Liver (tissue), 9 donors: ENCODE data around the gene PPP2R2C. TPM values are rescaled to one million over a fixed set of nuclear protein-coding genes. Genes with fewer than 3 reads are reported as not detected.

Experiments used
- DNase-seq: peaks from one replicate; pipeline ENCODE4 v3.0.0-alpha.2; 2017; ENCODE audit warnings: low spot score
- H3K27ac ChIP-seq, 2 donors: one replicate each; pipeline ENCODE4 v1.7.0; 2013; ENCODE audit warnings: inconsistent platforms in 2 of 2, low read length in 2 of 2, control low read depth in 1 of 2, low read depth in 1 of 2, mild to moderate bottlenecking in 1 of 2
- H3K27me3 ChIP-seq, 4 donors: one replicate each; pipeline versions ENCODE4 v1.6.1 to v1.7.0; 2013; ENCODE audit warnings: low read length in 3 of 4, inconsistent platforms in 1 of 4, mild to moderate bottlenecking in 1 of 4, moderate library complexity in 1 of 4; ENCODE audit not compliant: control insufficient read depth in 4 of 4, insufficient read depth in 4 of 4
- H3K36me3 ChIP-seq, 4 donors: one replicate each; pipeline versions ENCODE4 v1.6.1 to v1.7.0; 2013; ENCODE audit warnings: low read length in 3 of 4, mild to moderate bottlenecking in 3 of 4, low read depth in 1 of 4, moderate library complexity in 1 of 4; ENCODE audit not compliant: control insufficient read depth in 4 of 4, insufficient read depth in 3 of 4
- H3K4me1 ChIP-seq, 4 donors: one replicate each; pipeline versions ENCODE4 v1.6.1 to v1.7.0; 2013; ENCODE audit warnings: low read length in 3 of 4, mild to moderate bottlenecking in 3 of 4, moderate library complexity in 1 of 4; ENCODE audit not compliant: control insufficient read depth in 4 of 4, insufficient read depth in 4 of 4
- H3K4me3 ChIP-seq, 3 donors: one replicate each; pipeline versions ENCODE4 v1.6.1 to v1.7.0; 2013; ENCODE audit warnings: low read length in 3 of 3, control low read depth in 1 of 3, low read depth in 1 of 3, mild to moderate bottlenecking in 1 of 3
- H3K9ac ChIP-seq, 2 donors: one replicate each; pipeline ENCODE4 v1.7.0; 2013; ENCODE audit warnings: low read length in 2 of 2, mild to moderate bottlenecking in 2 of 2, moderate library complexity in 2 of 2, control low read depth in 1 of 2, low read depth in 1 of 2
- H3K9me3 ChIP-seq, 4 donors: one replicate each; pipeline versions ENCODE4 v1.6.1 to v1.7.0; 2013; ENCODE audit warnings: low read length in 3 of 4; ENCODE audit not compliant: control insufficient read depth in 4 of 4
- EGR1 ChIP-seq, 2 donors: IDR thresholded peaks; 2 replicates each; pipeline ENCODE4 v1.6.1; 2016 to 2018; ENCODE audit warnings: antibody characterized with exemption in 2 of 2, low read depth in 2 of 2
- FOXA1 ChIP-seq: IDR thresholded peaks from 2 replicates; pipeline ENCODE4 v1.6.1; 2016; ENCODE audit warnings: antibody characterized with exemption
- FOXA2 ChIP-seq: IDR thresholded peaks from 2 replicates; pipeline ENCODE4 v1.6.1; 2016; ENCODE audit warnings: antibody characterized with exemption
- HNF4A ChIP-seq, 2 donors: conservative IDR thresholded peaks; 2 replicates each; pipeline ENCODE4 v1.6.1; 2016; ENCODE audit warnings: antibody characterized with exemption in 2 of 2, mild to moderate bottlenecking in 2 of 2
- HNF4G ChIP-seq: IDR thresholded peaks from 2 replicates; pipeline ENCODE4 v1.6.1; 2016; ENCODE audit warnings: antibody characterized with exemption
- JUND ChIP-seq, 2 donors: IDR thresholded peaks; 2 replicates each; pipeline ENCODE4 v1.6.1; 2016; ENCODE audit warnings: antibody characterized with exemption in 2 of 2
- RAD21 ChIP-seq, 2 donors: IDR thresholded peaks; 2 replicates each; pipeline ENCODE4 v1.6.1; 2016; ENCODE audit warnings: antibody characterized with exemption in 2 of 2, mild to moderate bottlenecking in 2 of 2
- SP1 ChIP-seq: IDR thresholded peaks from 2 replicates; pipeline ENCODE4 v1.6.1; 2018; ENCODE audit warnings: antibody characterized with exemption, mild to moderate bottlenecking
- YY1 ChIP-seq: IDR thresholded peaks from 2 replicates; pipeline ENCODE4 v1.6.1; 2016; ENCODE audit warnings: antibody characterized with exemption, mild to moderate bottlenecking
- WGBS: extraction: QIAGEN DNeasy Blood & Tissue Kit; methylation state at CpG from one replicate; pipeline ENCODE4 v1.1.7; 2013; 5-methylcytosine and 5-hydroxymethylcytosine counted together
- polyA plus RNA-seq, 2 donors: library from polyadenylated mRNA; stranded (reverse) in 1 of 2; unstranded in 1 of 2; fragments of 200-250 nt in 1 of 2; fragments of >200 nt in 1 of 2; fragmentation: Nextera tagmentation in 1 of 2; extraction: Ambion mirVana in 1 of 2; gene quantifications; one replicate each; pipeline versions ENCODE4 v1.2.1 to v1.2.3, GENCODE V29; 2013 to 2015
- total RNA-seq, 2 donors: library from RNA; depleted of rRNA; stranded (reverse); fragments of >200 nt; gene quantifications; one replicate each; pipeline ENCODE4 v1.2.3, GENCODE V29; 2014
- TF ChIP-seq, protein P1 (sequence below): IDR thresholded peaks from 2 replicates; pipeline ENCODE4 v1.6.1; 2016; ENCODE audit warnings: antibody characterized with exemption
- TF ChIP-seq, protein P2 (sequence below): fragments of 150-350 bp; IDR thresholded peaks from 2 replicates; pipeline ENCODE4 v1.5.1; 2017; ENCODE audit warnings: improper control_type of control experiment, low read depth, low read length; ENCODE audit not compliant: missing input control
- TF ChIP-seq, protein P3 (sequence below): IDR thresholded peaks from 2 replicates; pipeline ENCODE4 v1.6.1; 2016; ENCODE audit warnings: antibody characterized with exemption, mild to moderate bottlenecking
- donor health status: healthy.
- donor health status: healthy.
- donor health status: healthy.
- donor health status: healthy.
- donor health status: healthy.

PPP2R2C gene
- total and polyA plus RNA-seq, 4 donors, result under 0.01 to 0.01 TPM; not detected in 2

DNA sequence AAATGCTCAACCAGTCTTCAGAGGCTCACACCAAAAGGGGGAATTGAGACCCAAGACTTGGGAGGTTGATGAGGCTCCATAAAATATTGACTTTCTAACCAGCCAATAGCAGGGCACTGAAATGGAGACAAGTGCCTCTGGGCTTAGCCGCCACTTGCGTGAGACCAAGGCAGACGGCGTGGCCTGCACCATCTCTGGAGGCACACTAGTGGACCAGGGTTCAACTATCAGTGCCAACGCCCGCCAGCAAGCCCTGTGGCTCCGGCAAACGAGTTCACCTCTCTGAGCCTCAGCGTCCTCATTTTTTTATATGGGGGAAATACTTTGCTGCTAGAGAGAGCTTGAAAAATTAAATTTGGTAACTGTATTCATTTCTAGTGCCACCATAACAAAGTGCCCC, 50.3 kb downstream of the PPP2R2C start:
- H3K36me3 ChIP-seq, result no peaks in the 10 kb centered on the region
- H3K9ac ChIP-seq, result no peak overlapping the region
- no peak overlapping the region for H3K4me3 ChIP-seq
- TF ChIP-seq, protein P1, sequence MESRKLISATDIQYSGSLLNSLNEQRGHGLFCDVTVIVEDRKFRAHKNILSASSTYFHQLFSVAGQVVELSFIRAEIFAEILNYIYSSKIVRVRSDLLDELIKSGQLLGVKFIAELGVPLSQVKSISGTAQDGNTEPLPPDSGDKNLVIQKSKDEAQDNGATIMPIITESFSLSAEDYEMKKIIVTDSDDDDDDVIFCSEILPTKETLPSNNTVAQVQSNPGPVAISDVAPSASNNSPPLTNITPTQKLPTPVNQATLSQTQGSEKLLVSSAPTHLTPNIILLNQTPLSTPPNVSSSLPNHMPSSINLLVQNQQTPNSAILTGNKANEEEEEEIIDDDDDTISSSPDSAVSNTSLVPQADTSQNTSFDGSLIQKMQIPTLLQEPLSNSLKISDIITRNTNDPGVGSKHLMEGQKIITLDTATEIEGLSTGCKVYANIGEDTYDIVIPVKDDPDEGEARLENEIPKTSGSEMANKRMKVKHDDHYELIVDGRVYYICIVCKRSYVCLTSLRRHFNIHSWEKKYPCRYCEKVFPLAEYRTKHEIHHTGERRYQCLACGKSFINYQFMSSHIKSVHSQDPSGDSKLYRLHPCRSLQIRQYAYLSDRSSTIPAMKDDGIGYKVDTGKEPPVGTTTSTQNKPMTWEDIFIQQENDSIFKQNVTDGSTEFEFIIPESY, result no peak
- no peak for TF ChIP-seq RAD21 (IDR thresholded peaks at IDR 0.05)
- no peaks in the 10 kb centered on the region for H3K9me3 ChIP-seq
- H3K4me1 ChIP-seq, result no peaks in the 10 kb centered on the region
- no peak for DNase-seq
- H3K27ac ChIP-seq, result no peak overlapping the region
- H3K27me3 ChIP-seq, result peaks cover 0 to 3% (median 1%) of the 10 kb centered on the region in 4 donors
- 90% methylated on average over 9 of the region's 9 CpGs for WGBS

DNA sequence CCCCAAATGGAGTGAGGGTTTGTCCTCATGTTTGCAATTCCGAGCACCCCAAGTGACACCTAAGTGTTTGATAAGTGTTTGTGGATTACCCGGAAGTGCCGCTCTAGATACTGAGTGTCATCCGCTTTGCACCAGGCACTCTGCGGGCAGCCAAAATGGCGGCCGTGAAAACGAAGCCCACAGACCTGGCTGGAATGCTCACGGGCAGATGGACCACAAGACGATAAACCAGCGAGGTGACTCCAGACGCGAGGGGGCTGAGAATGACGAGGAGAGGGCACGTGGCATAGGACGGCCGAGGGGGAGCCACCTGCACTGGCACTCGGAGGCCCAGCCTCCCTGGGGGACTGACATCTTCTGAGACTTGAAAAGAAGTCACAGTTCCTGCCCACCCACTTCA, 51.0 kb downstream of the PPP2R2C start:
- Histone ChIP-seq H3K4me1 (no peaks in the 10 kb centered on the region), H3K9me3 (no peaks in the 10 kb centered on the region), H3K36me3 (no peaks in the 10 kb centered on the region), H3K27me3 (peaks cover 0 to 6% (median 1%) of the 10 kb centered on the region in 4 donors), H3K9ac (no peak overlapping the region), H3K4me3 (no peak overlapping the region), H3K27ac (no peak overlapping the region)
- no peak for TF ChIP-seq EGR1 (IDR thresholded peaks at IDR 0.05; ENCODE audit: low read depth in 2 of 2)
- TF ChIP-seq FOXA1, result no peak
- TF ChIP-seq YY1, result no peak
- no peak for TF ChIP-seq RAD21 (IDR thresholded peaks at IDR 0.05)
- no peak for TF ChIP-seq SP1
- no peak for TF ChIP-seq FOXA2
- TF ChIP-seq, protein P2, sequence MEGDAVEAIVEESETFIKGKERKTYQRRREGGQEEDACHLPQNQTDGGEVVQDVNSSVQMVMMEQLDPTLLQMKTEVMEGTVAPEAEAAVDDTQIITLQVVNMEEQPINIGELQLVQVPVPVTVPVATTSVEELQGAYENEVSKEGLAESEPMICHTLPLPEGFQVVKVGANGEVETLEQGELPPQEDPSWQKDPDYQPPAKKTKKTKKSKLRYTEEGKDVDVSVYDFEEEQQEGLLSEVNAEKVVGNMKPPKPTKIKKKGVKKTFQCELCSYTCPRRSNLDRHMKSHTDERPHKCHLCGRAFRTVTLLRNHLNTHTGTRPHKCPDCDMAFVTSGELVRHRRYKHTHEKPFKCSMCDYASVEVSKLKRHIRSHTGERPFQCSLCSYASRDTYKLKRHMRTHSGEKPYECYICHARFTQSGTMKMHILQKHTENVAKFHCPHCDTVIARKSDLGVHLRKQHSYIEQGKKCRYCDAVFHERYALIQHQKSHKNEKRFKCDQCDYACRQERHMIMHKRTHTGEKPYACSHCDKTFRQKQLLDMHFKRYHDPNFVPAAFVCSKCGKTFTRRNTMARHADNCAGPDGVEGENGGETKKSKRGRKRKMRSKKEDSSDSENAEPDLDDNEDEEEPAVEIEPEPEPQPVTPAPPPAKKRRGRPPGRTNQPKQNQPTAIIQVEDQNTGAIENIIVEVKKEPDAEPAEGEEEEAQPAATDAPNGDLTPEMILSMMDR, result no peak
- no peak for TF ChIP-seq HNF4A (conservative IDR thresholded peaks at IDR 0.05)
- TF ChIP-seq, protein P3, sequence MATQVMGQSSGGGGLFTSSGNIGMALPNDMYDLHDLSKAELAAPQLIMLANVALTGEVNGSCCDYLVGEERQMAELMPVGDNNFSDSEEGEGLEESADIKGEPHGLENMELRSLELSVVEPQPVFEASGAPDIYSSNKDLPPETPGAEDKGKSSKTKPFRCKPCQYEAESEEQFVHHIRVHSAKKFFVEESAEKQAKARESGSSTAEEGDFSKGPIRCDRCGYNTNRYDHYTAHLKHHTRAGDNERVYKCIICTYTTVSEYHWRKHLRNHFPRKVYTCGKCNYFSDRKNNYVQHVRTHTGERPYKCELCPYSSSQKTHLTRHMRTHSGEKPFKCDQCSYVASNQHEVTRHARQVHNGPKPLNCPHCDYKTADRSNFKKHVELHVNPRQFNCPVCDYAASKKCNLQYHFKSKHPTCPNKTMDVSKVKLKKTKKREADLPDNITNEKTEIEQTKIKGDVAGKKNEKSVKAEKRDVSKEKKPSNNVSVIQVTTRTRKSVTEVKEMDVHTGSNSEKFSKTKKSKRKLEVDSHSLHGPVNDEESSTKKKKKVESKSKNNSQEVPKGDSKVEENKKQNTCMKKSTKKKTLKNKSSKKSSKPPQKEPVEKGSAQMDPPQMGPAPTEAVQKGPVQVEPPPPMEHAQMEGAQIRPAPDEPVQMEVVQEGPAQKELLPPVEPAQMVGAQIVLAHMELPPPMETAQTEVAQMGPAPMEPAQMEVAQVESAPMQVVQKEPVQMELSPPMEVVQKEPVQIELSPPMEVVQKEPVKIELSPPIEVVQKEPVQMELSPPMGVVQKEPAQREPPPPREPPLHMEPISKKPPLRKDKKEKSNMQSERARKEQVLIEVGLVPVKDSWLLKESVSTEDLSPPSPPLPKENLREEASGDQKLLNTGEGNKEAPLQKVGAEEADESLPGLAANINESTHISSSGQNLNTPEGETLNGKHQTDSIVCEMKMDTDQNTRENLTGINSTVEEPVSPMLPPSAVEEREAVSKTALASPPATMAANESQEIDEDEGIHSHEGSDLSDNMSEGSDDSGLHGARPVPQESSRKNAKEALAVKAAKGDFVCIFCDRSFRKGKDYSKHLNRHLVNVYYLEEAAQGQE, result no peak
- TF ChIP-seq JUND (IDR thresholded peaks at IDR 0.05), result no peak
- TF ChIP-seq HNF4G, result no peak
- 87% methylated on average over 18 of the region's 18 CpGs for WGBS
- no peak for DNase-seq
